Cardiac septum (tissue), 1 donor: ENCODE results near the gene SLC25A11. TPM values are rescaled to one million over a fixed set of nuclear protein-coding genes. Genes with fewer than 3 reads are reported as not detected.

Experiments
- microRNA-seq: library from miRNA; unstranded; fragments of <30 nt; microRNA quantifications from one replicate; pipeline ENCODE4 v1.2.0, GENCODE V29; 2020
- total RNA-seq: library from RNA; stranded (reverse); fragmentation: NEBNext Ultra II Directional; extraction: Animal tissue kit (Norgen Biotek cat#: 25700); gene quantifications from one replicate; pipeline ENCODE4 v1.2.1, GENCODE V29; 2021
- donor health status: DM: no; HTN: no; CAD: no.

Gene SLC25A11
- total RNA-seq, 1 donor from 2014 or later, result 176 TPM

Small RNA genes lying within 50 kb of the gene (microRNA-seq; reads per million reads assigned to microRNA genes)
- not detected for gene MIR6864
- gene MIR6865, result not detected

Other genes starting within 250 kb of the SLC25A11 start
- gene PELP1, start 235.9 kb downstream of the SLC25A11 start, total RNA-seq, result 36.4 TPM
- 20.8 TPM for gene ARRB2, start 229.4 kb downstream of the SLC25A11 start, total RNA-seq
- gene MED11, start 208.6 kb downstream of the SLC25A11 start, total RNA-seq, result 19.9 TPM
- gene ZMYND15, start 200.2 kb downstream of the SLC25A11 start, total RNA-seq, result 0.40 TPM
- gene CXCL16, start 200.1 kb downstream of the SLC25A11 start, total RNA-seq, result 3.6 TPM
- not detected for gene TM4SF5, start 168.2 kb downstream of the SLC25A11 start, total RNA-seq
- 0.97 TPM for gene VMO1, start 153.7 kb downstream of the SLC25A11 start, total RNA-seq
- not detected for gene GLTPD2, start 151.1 kb downstream of the SLC25A11 start, total RNA-seq
- 147 TPM for gene PSMB6, start 143.9 kb downstream of the SLC25A11 start, total RNA-seq
- 9.5 TPM for gene PLD2, start 132.9 kb downstream of the SLC25A11 start, total RNA-seq
- gene MINK1, start 106.7 kb downstream of the SLC25A11 start, total RNA-seq, result 44.0 TPM
- gene C17orf107, start 40.5 kb downstream of the SLC25A11 start, total RNA-seq, result 0.46 TPM
- gene CHRNE, start 36.9 kb downstream of the SLC25A11 start, total RNA-seq, result 5.5 TPM
- not detected for gene GP1BA, start 7.8 kb downstream of the SLC25A11 start, total RNA-seq
- 84.7 TPM for gene RNF167, start 222 bp upstream of the SLC25A11 start, total RNA-seq
- gene PFN1, start 8.5 kb upstream of the SLC25A11 start, total RNA-seq, result 204 TPM
- gene ENO3, start 11.1 kb upstream of the SLC25A11 start, total RNA-seq, result 382 TPM
- 104 TPM for gene SPAG7, start 27.8 kb upstream of the SLC25A11 start, total RNA-seq
- gene CAMTA2, start 47.6 kb upstream of the SLC25A11 start, total RNA-seq, result 38.9 TPM
- 1.8 TPM for gene INCA1, start 57.5 kb upstream of the SLC25A11 start, total RNA-seq
- gene KIF1C, start 57.9 kb upstream of the SLC25A11 start, total RNA-seq, result 646 TPM
- not detected for gene SLC52A1, start 95.4 kb upstream of the SLC25A11 start, total RNA-seq
- gene ZFP3, start 138.4 kb upstream of the SLC25A11 start, total RNA-seq, result 12.6 TPM
- 4.1 TPM for gene ZNF232, start 171.8 kb upstream of the SLC25A11 start, total RNA-seq
- gene USP6, start 176.0 kb upstream of the SLC25A11 start, total RNA-seq, result 0.08 TPM